Measurements from ENCODE around the gene YIPF7.

Gene YIPF7

GRCh38 chr4:44651425-44651824 is at the start of gene YIPF7:
YIPF7 (minus strand) TSS chr4:44651625; CDS start chr4:44650100, 1,525 bp downstream.
- DNase-seq: no peak

- DNase-seq: no peak
These were observed 49.6 kb upstream of the YIPF7 start for GRCh38 chr4:44701037-44701436.

GRCh38 chr4:44700427-44700826 is 49.0 kb upstream of the YIPF7 start:
- DNase-seq: no peak

- DNase-seq: no peak
These were observed 33.2 kb upstream of the YIPF7 start for GRCh38 chr4:44684648-44685047.

GRCh38 chr4:44679060-44679459 is 27.6 kb upstream of the YIPF7 start:
- no peak for DNase-seq

- DNase-seq: peak; percentile 85
These were observed 26.9 kb upstream of the YIPF7 start, which contains the start of gene GUF1 for GRCh38 chr4:44678094-44679041. GUF1 (plus strand) TSS chr4:44678420; CDS start chr4:44678623, 203 bp downstream.

- DNase-seq: no peak
These were observed 23.9 kb upstream of the YIPF7 start for GRCh38 chr4:44675366-44675765.

GRCh38 chr4:44674471-44674870 is 23.0 kb upstream of the YIPF7 start:
- DNase-seq: no peak

- no peak for DNase-seq
These were observed 20.2 kb upstream of the YIPF7 start for GRCh38 chr4:44671636-44672035.

GRCh38 chr4:44670506-44671199 is 19.2 kb upstream of the YIPF7 start:
- DNase-seq: no peak

GRCh38 chr4:44668526-44668925 is 17.1 kb upstream of the YIPF7 start:
- no peak for DNase-seq

GRCh38 chr4:44663539-44664263 is 12.3 kb upstream of the YIPF7 start:
- DNase-seq: no peak

GRCh38 chr4:44662623-44663005 is 11.2 kb upstream of the YIPF7 start:
- DNase-seq: no peak

- no peak for DNase-seq
These were observed 10.7 kb upstream of the YIPF7 start for GRCh38 chr4:44661940-44662622.

GRCh38 chr4:44660396-44660795 is 9.0 kb upstream of the YIPF7 start:
- no peak for DNase-seq

GRCh38 chr4:44652002-44652401 is 577 bp upstream of the YIPF7 start:
- DNase-seq: no peak

GRCh38 chr4:44646151-44646550 is 5.3 kb downstream of the YIPF7 start:
- no peak for DNase-seq

GRCh38 chr4:44638091-44638490 is 13.3 kb downstream of the YIPF7 start:
- DNase-seq: no peak

GRCh38 chr4:44632733-44633132 is 18.7 kb downstream of the YIPF7 start:
- DNase-seq: no peak

- no peak for DNase-seq
These were observed 19.3 kb downstream of the YIPF7 start for GRCh38 chr4:44632089-44632488.

- DNase-seq: peak; percentile 1
These were observed 22.1 kb downstream of the YIPF7 start for GRCh38 chr4:44629280-44629866.

- DNase-seq: no peak
These were observed 27.7 kb downstream of the YIPF7 start for GRCh38 chr4:44623676-44624075.
